SH-SY5Y (cell line): ENCODE results near the gene MFAP3L.

ENCODE experiments used
- GATA2 ChIP-seq: IDR thresholded peaks from 2 replicates; pipeline ENCODE4 v1.6.1; 2011; ENCODE audit warnings: mild to moderate bottlenecking, low read depth, low read length
- GATA3 ChIP-seq: IDR thresholded peaks from 2 replicates; pipeline ENCODE4 v1.6.1; 2011; ENCODE audit warnings: low read depth, mild to moderate bottlenecking, low read length, moderate library complexity

DNA sequence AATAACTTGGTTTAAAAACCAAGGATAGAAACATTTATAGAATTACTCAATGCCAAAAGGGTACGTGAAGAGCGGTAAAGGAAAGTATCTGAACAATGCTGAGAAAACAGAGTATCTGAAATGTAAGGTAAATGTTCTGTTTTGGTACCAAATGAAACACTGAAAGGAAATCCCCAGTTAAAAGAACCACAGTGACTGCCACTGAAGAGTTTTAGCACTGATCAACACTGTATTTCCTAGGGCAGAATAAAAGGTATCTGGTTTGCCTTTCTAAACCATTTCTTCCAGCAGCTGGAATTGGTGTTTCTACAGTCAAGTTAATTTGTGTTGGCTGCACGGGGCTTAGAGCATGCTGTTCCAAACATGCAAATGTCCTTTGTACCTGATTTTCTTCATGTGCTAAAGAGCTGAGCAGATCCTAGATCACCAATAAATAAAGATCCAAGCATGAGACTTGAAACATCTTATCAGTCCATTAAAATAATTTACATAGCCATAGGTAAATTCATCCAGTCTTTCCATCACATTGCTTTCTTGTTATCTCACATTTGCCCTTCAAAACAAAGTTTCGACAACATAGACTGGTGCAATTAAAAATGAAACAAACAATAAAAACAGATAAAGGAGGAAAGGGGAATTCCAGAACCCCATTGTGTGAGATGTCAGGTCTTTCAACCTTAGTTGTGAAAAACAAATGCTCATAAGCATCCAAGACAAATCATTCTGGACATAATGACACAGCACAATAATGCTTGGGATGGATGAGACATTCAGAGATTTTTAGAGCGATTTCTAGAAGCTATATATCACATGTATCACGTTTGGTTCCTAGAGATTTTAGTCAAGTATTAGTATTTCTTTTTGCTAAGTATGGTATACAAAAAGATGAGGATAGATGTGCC is 38.6 kb downstream of the MFAP3L start:
- TF ChIP-seq GATA3 (no peak), GATA2 (no peak)
